NK-92 treated with Interleukin-12 subunit alpha and Interleukin-12 subunit beta, amount 100 ng/mL, for 24 hours (cell line): ENCODE results near the gene CARD14.
"Not testable (repeated sequence)": the region's sequence is repeated elsewhere in the genome, so short reads cannot be mapped to it uniquely, and the experiment has no call there.

Experiments
- DNase-seq: peaks from one replicate; lab custom pipeline; 2025; lab: John Stamatoyannopoulos, UW

CARD14 gene

DNA sequence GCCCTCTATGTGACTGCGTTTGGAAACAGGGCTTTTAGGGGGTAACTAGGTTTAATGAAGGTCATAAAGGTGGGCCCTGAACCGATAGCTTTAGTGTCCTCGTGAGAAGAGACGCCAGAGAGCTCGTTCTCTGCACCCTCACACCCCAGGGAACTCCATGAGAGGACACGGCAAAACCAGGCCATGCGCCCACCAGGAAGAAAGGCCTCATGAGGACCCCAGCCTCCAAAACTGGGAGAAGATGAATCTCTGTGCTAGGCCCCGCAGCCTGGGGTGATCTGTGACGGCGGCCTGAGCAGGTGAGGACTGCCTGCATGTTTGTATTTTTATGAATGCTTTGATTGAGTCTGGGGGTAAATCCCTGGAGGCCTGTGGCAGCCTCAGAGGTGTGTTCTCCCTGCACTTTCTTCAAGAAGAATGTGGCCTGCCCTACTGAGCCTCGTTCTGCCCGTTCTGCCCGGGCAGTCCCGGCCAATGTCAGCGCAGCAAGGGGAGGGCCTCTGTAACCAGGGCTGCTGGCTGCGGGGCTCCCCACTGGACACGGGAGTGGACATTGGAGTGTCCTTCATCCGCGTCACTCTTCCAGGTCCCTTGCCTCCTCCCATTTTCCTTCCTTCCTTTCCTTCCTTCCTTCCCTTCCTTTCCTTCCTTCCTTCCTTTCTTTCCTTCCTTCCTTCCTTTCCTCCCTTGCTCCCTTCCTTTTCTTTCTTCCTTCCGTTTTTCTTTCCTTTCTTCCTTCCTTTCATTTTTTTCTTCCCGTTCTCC lies 84.0 kb downstream of the CARD14 start:
- DNase-seq = no peak

DNA sequence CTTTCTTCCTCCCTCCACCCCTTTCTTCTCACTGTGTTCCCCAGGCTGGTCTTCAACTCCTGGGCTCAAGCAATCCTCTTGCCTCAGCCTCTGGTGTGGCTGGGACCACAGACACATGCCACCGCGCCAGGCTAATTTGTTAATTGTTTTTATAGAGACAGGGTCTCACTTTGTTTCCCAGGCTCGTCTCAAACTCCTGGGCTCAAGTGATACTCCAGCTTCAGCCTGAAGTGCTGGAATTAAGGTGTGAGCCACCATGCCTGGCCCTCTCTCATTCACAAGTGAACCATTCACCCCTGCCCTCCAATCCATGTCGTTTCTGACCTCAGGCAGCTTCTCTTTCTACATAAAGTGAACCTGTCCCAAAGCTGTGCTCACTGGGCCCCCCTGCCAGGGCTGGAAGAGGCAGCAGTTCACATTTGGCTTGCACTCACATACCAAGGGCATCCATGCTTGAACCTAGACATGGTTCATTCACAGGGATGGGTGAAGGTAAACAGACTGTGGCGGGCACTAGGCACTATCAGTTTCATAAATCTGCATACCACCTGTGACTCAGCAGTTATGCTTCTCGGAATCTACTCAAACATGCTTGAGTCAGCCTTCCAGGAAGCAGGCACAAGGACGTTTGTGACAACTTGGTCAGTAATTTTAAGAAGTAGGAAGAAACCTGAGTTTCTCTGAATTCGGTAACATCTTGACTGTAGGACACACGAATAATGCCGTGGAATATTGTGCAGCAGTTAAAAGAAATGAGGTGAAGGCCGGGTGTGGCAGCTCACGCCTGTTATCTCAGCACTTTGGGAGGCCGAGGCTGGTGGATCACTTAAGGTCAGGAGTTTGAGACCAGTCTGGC lies 84.8 kb downstream of the CARD14 start:
- peak; percentile 72 for DNase-seq

DNA sequence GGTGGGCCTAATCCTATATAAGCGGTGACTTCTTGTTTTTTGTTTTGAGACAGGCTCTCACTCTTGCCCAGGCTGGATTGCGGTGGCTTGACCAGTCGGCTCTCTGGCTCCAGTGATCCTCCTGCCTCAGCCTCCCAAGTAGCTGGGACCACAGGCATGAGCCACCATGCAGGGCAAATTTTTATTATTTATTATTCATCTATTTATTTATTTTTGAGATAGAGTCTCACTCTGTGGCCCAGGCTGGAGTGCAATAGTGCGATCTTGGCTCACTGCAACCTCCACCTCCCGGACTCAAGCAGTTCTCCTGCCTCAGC lies 86.2 kb downstream of the CARD14 start:
- DNase-seq = no peak

DNA sequence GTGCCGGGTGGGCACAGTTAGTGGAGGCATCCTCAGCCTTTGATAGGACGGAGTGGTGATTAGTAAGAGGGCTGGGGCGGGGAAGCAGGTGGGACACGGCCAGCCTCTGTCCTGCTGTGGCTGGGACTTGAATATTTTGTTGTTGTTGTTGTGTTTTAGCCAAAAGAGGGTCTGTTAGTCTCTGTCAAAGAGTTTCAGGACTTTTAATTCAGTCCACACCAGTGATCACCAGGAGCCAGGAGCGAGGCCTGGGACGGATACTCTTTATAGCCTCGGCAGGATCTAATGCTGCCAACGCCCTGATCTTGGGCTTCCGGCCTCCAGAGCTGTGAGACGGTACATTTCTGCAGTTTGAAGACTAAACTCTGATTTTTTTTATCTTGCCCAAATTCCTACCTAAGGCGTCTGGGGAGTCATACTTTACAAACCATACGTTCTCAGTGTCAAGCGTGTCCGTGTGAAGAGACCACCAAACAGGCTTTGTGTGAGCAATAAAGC lies 87.9 kb downstream of the CARD14 start:
- DNase-seq = no peak

DNA sequence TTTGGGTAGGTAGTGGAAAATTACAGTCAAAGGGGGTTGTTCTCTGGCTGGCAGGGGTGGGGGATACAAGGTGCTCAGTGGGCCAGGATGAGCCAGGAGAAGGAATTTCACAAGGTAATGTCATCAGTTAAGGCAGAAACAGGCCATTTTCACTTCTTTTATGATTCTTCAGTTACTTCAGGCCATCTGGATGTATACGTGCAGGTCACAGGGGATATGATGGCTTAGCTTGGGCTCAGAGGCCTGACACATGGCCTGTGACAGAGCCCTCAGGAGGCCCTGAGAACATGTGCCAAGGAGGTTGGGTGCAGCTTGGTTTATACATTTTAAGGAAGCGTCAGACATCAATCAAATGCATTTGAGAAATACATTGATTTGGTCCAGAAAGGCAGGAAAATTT lies 88.5 kb downstream of the CARD14 start:
- DNase-seq = not testable (repeated sequence)
